GM18526 (cell line): ENCODE data around the gene KRT83.

ENCODE experiments used
- POLR2A ChIP-seq: IDR thresholded peaks from 3 replicates; pipeline ENCODE4 v1.6.1; 2011; ENCODE audit not compliant: insufficient read length; ENCODE audit errors: extremely low read depth

KRT83 gene

DNA sequence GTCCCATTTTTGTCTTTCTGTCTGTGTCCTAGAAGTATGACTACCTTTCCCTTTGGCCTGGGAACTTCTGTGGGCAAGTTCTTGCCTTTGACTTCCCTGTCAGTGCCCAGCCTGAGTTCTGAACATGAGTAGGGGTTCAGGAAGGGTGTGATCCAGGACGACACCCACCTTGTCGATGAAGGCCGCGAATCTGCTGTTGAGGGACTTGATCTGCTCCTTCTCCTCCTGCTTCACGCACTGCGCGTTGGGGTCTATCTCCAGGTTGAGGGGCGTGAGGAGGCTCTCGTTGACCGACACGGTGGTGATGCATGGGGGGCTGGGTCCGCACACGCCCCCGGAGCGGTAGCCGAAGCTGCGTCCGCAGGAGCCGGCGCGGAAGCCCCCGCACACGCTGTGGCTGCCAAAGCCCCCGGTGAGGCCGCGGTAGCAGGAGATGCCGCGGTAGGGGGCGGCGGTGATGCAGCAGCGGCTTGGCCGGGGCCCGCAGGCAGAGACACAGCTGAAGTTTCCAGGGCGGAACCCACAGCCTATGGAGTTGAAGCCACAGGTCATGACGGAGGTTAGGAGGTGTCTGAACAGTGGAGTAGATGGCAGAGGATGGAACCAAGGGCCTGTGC, at the start of gene KRT83:
Gene KRT83 (minus strand): TSS at position 615 of the 617 bp plus-strand sequence. CDS start 63 bp downstream, at position 552.
- no peak for TF ChIP-seq POLR2A

DNA sequence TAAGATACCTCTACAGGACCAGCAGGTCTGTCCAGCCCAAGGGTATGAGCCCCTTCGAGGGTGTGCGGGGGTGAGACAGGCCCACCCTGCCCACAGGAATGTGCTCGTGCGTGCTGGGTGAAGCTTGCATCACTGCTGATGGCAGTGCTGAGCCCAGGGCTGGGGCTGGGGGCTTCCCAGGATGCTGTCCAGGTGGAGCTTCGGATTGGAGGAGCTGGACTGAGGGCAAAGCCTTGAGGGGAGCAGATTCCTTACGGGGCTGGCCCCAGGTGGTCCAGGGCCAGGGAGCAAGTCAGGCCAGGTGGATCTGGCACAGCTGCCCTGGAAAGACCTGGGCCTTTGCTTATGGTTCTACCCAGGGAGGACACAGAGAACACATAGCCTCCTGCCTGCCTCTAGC, 48.6 kb upstream of the KRT83 start:
- no peak for TF ChIP-seq POLR2A

GRCh38 chr12:52369211-52369610, 48.0 kb upstream of the KRT83 start:
- TF ChIP-seq POLR2A, result no peak

DNA sequence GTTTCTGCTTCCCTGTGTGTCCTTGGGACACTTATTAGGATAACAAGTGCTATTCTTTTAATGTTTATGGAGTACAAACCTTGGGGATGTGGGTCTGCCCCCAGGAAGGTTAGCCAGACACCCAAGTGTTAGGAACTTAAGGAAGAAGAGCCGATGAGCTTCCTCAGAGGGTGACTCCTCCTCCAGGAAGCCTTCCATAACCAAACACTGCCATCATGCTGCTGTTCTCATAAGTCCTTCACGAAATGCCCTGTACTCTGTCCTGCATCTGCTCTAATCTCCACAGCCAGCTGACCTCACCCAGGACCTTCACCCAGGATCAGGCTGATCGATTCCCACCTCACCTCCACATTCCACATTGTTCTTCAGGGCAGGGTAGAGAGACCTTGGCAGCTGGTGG, 47.3 kb upstream of the KRT83 start:
- TF ChIP-seq POLR2A, result no peak

DNA sequence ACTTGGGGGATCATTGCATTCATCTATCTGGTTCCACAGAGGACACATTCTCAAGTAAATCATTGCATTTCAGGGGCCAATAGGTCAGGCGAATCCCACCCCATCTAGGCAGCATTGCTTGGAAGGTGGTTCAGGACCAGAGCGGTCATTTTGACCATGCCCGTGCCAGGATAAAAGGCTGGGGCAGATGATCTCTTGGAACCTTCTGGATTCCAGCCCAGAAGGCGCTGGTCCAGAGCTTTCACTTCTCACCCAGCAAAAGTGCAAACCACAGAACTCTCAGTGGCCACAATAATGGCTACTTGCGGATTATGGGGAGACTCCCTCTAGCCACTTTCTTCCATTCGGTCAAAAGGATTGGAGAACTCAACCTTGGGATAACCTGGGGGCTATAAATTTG, 46.7 kb upstream of the KRT83 start:
- TF ChIP-seq POLR2A, result no peak

GRCh38 chr12:52366738-52367485, 45.7 kb upstream of the KRT83 start, which contains the start of gene KRT85:
KRT85 (minus strand) TSS chr12:52367481; CDS start chr12:52367405, 76 bp downstream.
- no peak for TF ChIP-seq POLR2A

GRCh38 chr12:52364901-52365489, 43.8 kb upstream of the KRT83 start:
- no peak for TF ChIP-seq POLR2A

GRCh38 chr12:52364061-52364460, 42.9 kb upstream of the KRT83 start:
- TF ChIP-seq POLR2A, result no peak

DNA sequence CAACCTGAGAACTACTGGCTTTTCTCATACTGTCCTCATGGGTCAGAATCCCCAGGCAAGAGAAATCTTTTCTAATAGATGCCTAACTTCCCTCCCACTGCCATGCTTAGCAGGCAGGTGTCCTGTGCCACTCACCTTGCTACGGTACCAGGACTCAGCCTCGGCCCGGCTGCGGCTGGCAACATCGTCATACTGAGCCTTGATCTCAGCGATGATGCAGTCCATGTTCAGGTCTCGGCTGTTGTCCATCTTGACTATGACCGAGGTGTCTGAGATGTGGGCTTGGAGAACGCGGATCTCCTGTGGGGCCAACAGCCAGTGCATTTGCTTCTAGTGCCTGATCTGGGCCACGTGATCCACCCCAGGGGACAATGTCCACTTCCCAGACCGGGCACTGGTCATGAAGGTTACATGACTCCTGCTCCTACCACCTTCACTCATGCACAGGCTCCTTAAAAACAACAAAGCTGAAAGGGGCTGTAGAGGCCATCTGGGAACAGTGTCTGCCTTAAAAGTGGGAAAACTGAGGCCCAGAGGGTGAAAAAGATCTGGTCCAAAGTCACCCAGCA, 42.0 kb upstream of the KRT83 start:
- TF ChIP-seq POLR2A, result no peak

DNA sequence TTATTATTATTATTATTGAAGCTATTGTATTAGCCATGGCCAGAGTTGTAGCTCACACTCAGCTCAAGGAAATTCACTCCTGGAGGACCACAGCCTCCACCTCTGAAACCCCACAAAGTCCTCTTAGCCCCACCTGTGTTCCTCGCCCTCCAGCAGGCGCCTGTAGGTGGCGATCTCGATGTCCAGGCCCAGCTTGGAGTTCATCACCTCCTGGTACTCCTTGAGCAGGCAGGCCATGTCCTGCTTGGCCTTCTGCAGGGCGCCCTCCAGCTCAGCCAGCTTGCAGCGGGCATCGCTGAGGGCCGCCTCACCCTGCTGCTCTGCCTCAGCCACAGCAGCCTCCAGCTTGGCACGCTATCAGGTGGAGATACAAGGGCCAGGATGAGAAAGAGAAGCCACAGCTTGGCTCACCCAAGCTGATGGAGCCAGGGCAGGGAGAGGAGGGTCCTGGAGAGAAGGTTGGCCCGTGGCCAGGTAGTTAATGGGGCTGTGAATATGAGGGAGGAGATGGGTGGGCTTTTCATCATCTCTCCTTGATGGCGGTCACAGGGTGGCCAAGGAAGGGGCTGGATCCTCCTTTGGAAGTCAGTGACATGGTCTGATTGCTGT, 41.0 kb upstream of the KRT83 start:
- no peak for TF ChIP-seq POLR2A

DNA sequence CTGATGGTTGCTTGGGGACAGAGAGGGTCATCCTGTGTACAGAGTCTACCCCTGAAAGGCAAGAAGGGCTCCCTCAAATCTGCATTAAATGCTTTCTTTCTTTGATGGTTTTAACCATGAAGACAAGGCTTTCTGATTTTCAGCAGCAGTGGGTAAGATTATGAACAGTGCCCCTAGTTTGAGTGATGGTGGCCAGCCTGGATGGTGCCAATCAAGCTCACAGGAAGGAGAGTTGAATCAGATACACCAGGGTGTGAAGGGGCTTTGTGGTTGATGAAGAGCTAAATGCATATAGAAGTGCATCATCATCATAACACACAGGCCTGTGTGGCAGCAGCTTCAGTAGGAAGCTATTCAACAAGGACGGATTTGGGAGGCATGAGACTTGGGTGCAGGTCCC, 40.4 kb upstream of the KRT83 start:
- TF ChIP-seq POLR2A, result no peak

GRCh38 chr12:52360663-52361271, 39.6 kb upstream of the KRT83 start:
- TF ChIP-seq POLR2A, result no peak

DNA sequence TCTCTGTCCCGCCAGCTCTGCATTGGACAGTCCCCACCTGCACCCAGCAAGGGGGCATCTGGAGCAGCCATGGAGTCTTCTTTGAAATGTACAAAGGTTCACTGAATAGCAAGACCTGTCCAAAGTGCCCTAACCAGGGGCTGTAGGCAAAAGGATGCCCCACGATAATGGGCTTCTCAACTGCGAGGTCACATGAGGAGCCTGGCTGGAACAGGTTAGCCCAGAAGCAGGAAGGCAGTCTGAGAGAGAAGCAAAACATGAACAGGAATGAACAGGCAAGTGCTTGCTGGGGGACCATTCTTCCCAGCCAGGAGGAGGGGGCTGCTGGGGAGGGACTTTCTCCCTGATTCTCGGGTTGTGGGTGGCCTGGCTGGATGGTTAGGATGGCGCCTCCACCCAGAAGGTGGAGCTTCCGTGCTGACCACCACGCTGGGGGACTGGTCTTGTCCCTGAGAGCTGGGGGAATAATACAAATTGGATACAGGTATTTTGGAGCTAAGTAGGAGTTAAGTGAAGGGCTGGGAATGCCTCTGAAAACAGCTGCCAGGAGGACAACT, 39.0 kb upstream of the KRT83 start:
- TF ChIP-seq POLR2A, result no peak

DNA sequence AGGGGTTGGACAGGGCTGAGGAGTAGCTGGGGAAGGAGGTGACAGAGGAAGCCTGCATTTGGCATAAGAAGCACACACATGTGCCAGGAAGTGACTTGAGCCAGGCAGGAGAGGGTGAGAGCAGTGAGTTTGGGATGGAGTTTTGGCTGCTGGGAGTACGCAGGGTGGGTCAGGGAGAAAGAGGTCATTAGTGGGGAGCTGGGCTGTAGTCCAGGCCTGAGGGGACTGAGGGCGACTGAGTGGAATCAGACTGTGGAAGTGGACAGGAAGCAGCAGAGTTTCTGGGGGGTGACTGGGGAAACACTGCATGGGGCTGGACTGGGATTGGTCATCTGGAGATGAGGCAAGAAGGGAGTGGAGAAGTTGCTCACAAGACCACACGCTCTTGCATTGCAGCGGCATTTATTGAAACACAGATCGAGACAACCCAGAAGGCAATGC, 38.4 kb upstream of the KRT83 start:
- TF ChIP-seq POLR2A, result no peak
